ENCODE data around the gene CCDC183. TPM values are rescaled to one million over a fixed set of nuclear protein-coding genes. Genes with fewer than 3 reads are reported as not detected.

The CCDC183 gene
- total RNA-seq, 1 donor from 2014 or later = 9.0 TPM

- Mint-ChIP-seq H3K27me3 (no peaks in the 10 kb centered on the region), H3K4me3 (ENCODE audit: low read depth) (no peak overlapping the region), H3K9me3 (ENCODE audit: low read depth) (no peaks in the 10 kb centered on the region), H3K27ac (no peak overlapping the region), H3K36me3 (ENCODE audit: insufficient read depth) (no peaks in the 10 kb centered on the region), H3K4me1 (ENCODE audit: low read depth) (peaks cover 2% of the 10 kb centered on the region)
- no peak for TF ChIP-seq CTCF (IDR thresholded peaks at IDR 0.05; ENCODE audit: unreplicated experiment)
- no peak for DNase-seq (ENCODE audit: low spot score, unreplicated experiment)
Observed at GRCh38 chr9:136853596-136854112, 57.5 kb downstream of the CCDC183 start.

GRCh38 chr9:136854113-136854841, 58.1 kb downstream of the CCDC183 start:
- Mint-ChIP-seq H3K27ac (no peak overlapping the region), H3K4me1 (ENCODE audit: low read depth) (peaks cover 2% of the 10 kb centered on the region), H3K27me3 (no peaks in the 10 kb centered on the region), H3K9me3 (ENCODE audit: low read depth) (no peaks in the 10 kb centered on the region), H3K36me3 (ENCODE audit: insufficient read depth) (no peaks in the 10 kb centered on the region), H3K4me3 (ENCODE audit: low read depth) (no peak overlapping the region)
- TF ChIP-seq CTCF (IDR thresholded peaks at IDR 0.05; ENCODE audit: unreplicated experiment) = no peak
- DNase-seq (ENCODE audit: low spot score, unreplicated experiment) = no peak

GRCh38 chr9:136854842-136855460, 58.8 kb downstream of the CCDC183 start:
- no peaks in the 10 kb centered on the region for H3K9me3 Mint-ChIP-seq (ENCODE audit: low read depth)
- TF ChIP-seq CTCF (IDR thresholded peaks at IDR 0.05; ENCODE audit: unreplicated experiment) = no peak
- H3K4me3 Mint-ChIP-seq (ENCODE audit: low read depth) = no peak overlapping the region
- no peak overlapping the region for H3K27ac Mint-ChIP-seq
- H3K36me3 Mint-ChIP-seq (ENCODE audit: insufficient read depth) = no peaks in the 10 kb centered on the region
- no peaks in the 10 kb centered on the region for H3K27me3 Mint-ChIP-seq
- DNase-seq (ENCODE audit: low spot score, unreplicated experiment) = no peak
- no peaks in the 10 kb centered on the region for H3K4me1 Mint-ChIP-seq (ENCODE audit: low read depth)

GRCh38 chr9:136855461-136856078, 59.4 kb downstream of the CCDC183 start:
- Mint-ChIP-seq H3K27me3 (no peaks in the 10 kb centered on the region), H3K9me3 (ENCODE audit: low read depth) (no peaks in the 10 kb centered on the region), H3K27ac (no peak overlapping the region), H3K36me3 (ENCODE audit: insufficient read depth) (peaks cover 2% of the 10 kb centered on the region), H3K4me1 (ENCODE audit: low read depth) (no peaks in the 10 kb centered on the region), H3K4me3 (ENCODE audit: low read depth) (no peak overlapping the region)
- DNase-seq (ENCODE audit: low spot score, unreplicated experiment) = no peak
- no peak for TF ChIP-seq CTCF (IDR thresholded peaks at IDR 0.05; ENCODE audit: unreplicated experiment)

GRCh38 chr9:136856079-136856476, 59.9 kb downstream of the CCDC183 start:
- no peak for DNase-seq (ENCODE audit: low spot score, unreplicated experiment)
- Mint-ChIP-seq H3K27me3 (no peaks in the 10 kb centered on the region), H3K9me3 (ENCODE audit: low read depth) (no peaks in the 10 kb centered on the region), H3K27ac (no peak overlapping the region), H3K4me1 (ENCODE audit: low read depth) (no peaks in the 10 kb centered on the region), H3K4me3 (ENCODE audit: low read depth) (no peak overlapping the region), H3K36me3 (ENCODE audit: insufficient read depth) (peaks cover 2% of the 10 kb centered on the region)
- TF ChIP-seq CTCF (IDR thresholded peaks at IDR 0.05; ENCODE audit: unreplicated experiment) = no peak

Data from progenitor cell of endocrine pancreas (in vitro differentiated cells).